NCI-H345 (cell line): ENCODE measurements around the gene CELF4.

ENCODE experiments used
- DNase-seq: peaks from one replicate; lab custom pipeline; 2025; lab: John Stamatoyannopoulos, UW

Gene CELF4

DNA sequence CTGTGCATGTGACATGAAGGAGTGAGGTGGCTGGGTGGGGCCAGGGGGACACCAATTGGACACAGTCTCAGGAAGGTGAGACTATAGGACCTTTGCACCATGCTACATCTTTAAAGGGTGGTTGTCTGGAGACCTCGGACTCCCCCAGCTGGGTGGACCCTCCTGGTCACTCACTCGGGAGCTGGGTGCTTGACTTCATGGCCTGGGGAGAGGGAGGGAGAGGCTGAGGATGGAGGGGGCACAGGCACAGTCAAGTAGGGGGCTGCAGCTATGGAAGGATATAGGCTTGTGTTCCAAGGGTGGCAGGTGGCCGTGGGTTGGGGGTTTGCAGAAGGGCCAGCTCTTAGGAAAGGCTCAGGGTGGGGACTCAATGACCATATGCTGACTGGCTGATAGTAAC, 7.1 kb upstream of the CELF4 start:
- no peak for DNase-seq

GRCh38 chr18:37571266-37571665, 5.7 kb upstream of the CELF4 start:
- no peak for DNase-seq

- peak; percentile 15 for DNase-seq
Measured at GRCh38 chr18:37570336-37570930, 4.8 kb upstream of the CELF4 start.

DNA sequence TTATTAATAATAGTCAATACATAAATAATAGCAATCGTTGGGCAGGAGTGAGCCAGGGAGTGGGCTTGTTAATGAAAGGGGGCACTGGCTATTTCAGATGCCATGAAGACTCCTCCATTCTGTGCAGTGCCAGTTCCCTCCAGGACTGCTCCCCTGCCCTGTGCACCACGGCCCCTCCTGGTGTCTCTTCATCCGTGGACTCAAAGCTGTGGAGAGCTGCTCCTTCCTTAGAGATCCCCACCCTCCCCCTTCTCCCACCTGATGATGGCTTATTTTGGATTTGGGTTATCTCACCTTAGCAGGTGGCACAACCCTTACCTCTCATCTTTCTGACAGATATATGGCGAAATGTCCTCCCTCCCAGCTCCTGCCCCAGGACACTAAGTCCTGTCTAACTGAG, 3.1 kb upstream of the CELF4 start:
- DNase-seq = no peak

GRCh38 chr18:37567994-37568359, 2.4 kb upstream of the CELF4 start:
- peak; percentile 22 for DNase-seq

GRCh38 chr18:37567061-37567993, 1.7 kb upstream of the CELF4 start:
- DNase-seq = peak; percentile 42

- peak; percentile 72 for DNase-seq
Measured at GRCh38 chr18:37566479-37567060, 972 bp upstream of the CELF4 start.

GRCh38 chr18:37565977-37566478, 430 bp upstream of the CELF4 start:
- DNase-seq = peak; percentile 89

GRCh38 chr18:37564711-37565100, 892 bp downstream of the CELF4 start:
- peak; percentile 45 for DNase-seq

GRCh38 chr18:37563931-37564392, 1.6 kb downstream of the CELF4 start:
- DNase-seq = peak; percentile 49

GRCh38 chr18:37561986-37562385, 3.6 kb downstream of the CELF4 start:
- no peak for DNase-seq

- DNase-seq = no peak
Measured at GRCh38 chr18:37560003-37560402, 5.6 kb downstream of the CELF4 start.

DNA sequence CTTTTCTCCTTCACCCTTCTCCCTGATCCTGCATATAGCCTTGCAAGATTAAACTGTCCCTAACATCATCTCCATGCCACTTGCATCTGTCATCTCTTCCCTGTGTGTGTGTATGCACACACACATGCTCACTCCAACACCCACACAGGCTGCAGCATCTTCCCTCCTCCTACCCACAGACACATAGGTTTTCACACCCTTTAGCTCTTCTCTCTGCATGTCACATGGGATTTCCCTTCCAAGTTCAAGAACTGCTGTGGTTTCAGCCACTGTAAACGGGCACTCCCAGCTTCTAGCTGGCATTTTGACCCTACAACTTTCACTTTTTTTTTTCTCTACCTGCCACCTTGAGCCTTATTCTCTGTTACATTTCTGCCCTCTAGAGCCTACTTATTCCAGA, 6.4 kb downstream of the CELF4 start:
- no peak for DNase-seq

DNA sequence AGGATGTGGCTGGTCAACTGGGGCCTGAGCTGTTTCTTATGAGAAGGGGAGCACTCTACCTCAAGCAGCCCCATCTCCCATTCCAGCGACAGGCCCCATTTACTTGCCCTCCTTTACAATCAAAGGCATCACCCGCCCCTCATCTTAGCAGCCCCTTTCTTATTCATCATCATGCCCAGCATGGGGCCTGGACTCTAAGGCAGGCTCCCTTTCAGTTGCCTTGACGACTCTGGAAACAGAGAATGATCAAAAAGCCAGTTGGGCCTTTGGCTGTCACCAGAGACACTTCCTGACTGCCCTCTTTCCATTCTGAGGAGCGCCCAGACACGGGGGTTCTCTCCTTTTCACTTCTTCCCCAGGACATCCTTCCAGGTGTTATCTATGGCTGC, 11.2 kb downstream of the CELF4 start:
- no peak for DNase-seq

GRCh38 chr18:37553633-37554398, 11.8 kb downstream of the CELF4 start:
- DNase-seq = no peak

- DNase-seq = no peak
Measured at GRCh38 chr18:37552286-37552685, 13.3 kb downstream of the CELF4 start.

DNA sequence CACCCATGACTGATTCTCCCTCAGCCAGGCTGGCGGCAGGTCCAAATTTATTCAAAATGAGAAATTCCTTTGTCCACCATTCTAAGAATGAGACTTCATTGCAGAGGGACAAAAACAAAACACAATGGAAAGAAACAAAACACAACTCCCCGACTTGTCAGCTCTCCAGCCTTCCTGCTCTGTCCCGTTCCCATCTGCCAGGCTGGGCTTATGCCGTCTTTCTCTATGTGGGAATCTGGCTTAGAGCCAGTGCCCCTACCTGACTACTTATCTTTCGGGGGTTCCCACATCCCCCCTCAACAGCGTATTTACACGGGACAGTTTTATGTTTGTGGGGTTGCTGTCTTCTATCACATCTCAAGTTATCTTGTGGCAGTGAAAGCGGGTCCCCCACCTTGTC, 13.8 kb downstream of the CELF4 start:
- DNase-seq = no peak

GRCh38 chr18:37551249-37551648, 14.3 kb downstream of the CELF4 start:
- no peak for DNase-seq

DNA sequence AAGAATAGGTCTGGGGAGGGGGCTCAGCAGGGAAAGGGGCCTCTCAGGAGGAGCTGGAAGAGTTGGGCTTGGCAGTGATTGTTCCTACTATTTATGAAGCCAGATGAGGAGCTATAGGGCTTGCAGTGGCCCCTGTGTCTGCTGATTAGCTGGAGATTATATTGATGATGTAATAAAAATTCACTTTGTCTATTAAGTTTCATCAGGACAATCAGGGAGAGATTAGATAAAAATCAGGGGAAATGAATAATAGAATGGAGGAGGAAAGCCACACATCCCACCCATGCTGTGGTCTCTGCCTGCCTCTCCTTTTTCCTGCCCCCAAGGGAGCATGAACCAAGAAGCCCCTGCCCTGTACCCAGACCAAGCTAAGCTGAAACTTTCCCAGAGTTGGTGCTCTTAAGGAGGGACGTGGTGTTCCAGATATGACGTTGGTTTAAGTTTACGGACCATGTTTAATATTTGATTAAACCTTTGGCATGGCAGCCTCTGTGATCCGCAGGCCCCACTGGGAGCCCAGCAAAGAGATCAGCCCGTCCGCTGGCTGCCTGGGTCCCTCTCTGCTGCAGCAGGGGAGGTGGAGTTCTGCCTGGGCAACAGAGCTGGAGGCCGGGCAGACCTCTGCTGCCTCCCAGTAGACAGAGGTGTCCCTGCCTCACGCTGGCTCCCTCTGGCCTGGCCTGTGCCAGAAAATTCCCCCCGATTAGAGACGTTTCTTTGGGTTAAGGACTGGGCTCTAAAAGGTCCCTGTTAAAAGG, 15.3 kb downstream of the CELF4 start:
- DNase-seq = no peak

GRCh38 chr18:37548679-37549289, 16.8 kb downstream of the CELF4 start:
- DNase-seq = no peak
